Nephron (organoid): ENCODE results near the gene HGFAC.

Experiments used
- H3K27ac Mint-ChIP-seq, 3 experiments: 2 replicates each; pipeline ENCODE4 v1.8.0; 2020; ENCODE audit warnings: mixed read lengths in 3 of 3, mild to moderate bottlenecking in 2 of 3, moderate library complexity in 1 of 3
- H3K27me3 Mint-ChIP-seq: 2 replicates; pipeline ENCODE4 v1.8.0; 2021; ENCODE audit warnings: low read depth, mild to moderate bottlenecking, moderate library complexity, mixed read lengths
- H3K36me3 Mint-ChIP-seq: 2 replicates; pipeline ENCODE4 v1.8.0; 2020; ENCODE audit warnings: low read depth, mixed read lengths
- H3K4me1 Mint-ChIP-seq: 2 replicates; pipeline ENCODE4 v1.8.0; 2020; ENCODE audit warnings: mixed read lengths
- H3K4me3 Mint-ChIP-seq, 3 experiments: 2 replicates each; pipeline ENCODE4 v1.8.0; 2020; ENCODE audit warnings: mild to moderate bottlenecking in 3 of 3, mixed read lengths in 3 of 3, moderate library complexity in 2 of 3
- H3K9me3 Mint-ChIP-seq: 2 replicates; pipeline ENCODE4 v1.8.0; 2020; ENCODE audit warnings: mixed read lengths
- TF ChIP-seq, protein P1 (sequence below), 3 experiments: fragments of 200-600 bp; sonication (generic); IDR thresholded peaks; one replicate each; pipeline ENCODE4 v1.5.0; 2021; ENCODE audit warnings: antibody characterized with exemption in 3 of 3; ENCODE audit not compliant: unreplicated experiment in 3 of 3

HGFAC gene

DNA sequence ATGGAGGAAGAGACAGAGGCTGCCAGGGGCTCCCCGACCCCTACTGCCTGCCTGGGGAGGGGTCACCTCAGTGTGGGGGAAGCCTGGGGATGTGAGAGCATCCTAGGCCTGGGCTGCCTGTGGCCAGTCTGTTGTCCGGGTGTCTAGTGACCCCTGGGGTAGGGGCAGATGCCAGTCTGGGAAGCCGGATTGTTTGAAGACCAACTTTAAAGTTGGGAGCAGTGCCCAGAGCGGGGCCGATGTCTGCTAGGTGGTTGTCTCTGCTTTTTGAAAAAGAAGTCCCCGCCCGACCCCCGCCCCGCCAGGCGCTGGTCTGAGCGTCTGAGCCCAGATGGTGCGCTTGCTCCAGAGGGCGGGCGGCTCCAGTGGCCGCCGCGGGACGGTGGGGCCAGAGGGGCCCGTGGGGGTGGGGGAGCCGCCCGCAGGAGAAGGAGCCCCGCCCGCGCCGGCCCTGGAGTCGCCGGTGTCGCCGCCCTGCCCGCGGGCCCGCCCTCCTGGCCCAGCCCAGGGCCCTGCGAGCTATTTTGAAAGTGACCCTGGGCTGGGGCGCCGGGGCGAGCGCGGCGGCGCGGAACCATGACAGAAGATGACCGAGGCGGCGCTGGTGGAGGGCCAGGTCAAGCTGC is 21.1 kb downstream of the HGFAC start, which contains the start of gene DOK7:
Gene DOK7 (plus strand): TSS at position 517 of the 626 bp plus-strand sequence. CDS start 70 bp downstream, at position 587.
- Mint-ChIP-seq H3K27me3 (peaks cover 28% of the 10 kb centered on the region), H3K4me1 (peaks cover 26% of the 10 kb centered on the region), H3K4me3 (peak within 1 kb of the TSS; percentile 62 to 83 (median 75)), H3K36me3 (no peaks in the 10 kb centered on the region), H3K27ac (peak within 1 kb of the TSS; percentile 75 to 85 (median 79)), H3K9me3 (peaks cover 9% of the 10 kb centered on the region)
- TF ChIP-seq, protein P1, sequence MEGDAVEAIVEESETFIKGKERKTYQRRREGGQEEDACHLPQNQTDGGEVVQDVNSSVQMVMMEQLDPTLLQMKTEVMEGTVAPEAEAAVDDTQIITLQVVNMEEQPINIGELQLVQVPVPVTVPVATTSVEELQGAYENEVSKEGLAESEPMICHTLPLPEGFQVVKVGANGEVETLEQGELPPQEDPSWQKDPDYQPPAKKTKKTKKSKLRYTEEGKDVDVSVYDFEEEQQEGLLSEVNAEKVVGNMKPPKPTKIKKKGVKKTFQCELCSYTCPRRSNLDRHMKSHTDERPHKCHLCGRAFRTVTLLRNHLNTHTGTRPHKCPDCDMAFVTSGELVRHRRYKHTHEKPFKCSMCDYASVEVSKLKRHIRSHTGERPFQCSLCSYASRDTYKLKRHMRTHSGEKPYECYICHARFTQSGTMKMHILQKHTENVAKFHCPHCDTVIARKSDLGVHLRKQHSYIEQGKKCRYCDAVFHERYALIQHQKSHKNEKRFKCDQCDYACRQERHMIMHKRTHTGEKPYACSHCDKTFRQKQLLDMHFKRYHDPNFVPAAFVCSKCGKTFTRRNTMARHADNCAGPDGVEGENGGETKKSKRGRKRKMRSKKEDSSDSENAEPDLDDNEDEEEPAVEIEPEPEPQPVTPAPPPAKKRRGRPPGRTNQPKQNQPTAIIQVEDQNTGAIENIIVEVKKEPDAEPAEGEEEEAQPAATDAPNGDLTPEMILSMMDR (IDR thresholded peaks at IDR 0.05; ENCODE audit: unreplicated experiment in 3 of 3), result no peak

DNA sequence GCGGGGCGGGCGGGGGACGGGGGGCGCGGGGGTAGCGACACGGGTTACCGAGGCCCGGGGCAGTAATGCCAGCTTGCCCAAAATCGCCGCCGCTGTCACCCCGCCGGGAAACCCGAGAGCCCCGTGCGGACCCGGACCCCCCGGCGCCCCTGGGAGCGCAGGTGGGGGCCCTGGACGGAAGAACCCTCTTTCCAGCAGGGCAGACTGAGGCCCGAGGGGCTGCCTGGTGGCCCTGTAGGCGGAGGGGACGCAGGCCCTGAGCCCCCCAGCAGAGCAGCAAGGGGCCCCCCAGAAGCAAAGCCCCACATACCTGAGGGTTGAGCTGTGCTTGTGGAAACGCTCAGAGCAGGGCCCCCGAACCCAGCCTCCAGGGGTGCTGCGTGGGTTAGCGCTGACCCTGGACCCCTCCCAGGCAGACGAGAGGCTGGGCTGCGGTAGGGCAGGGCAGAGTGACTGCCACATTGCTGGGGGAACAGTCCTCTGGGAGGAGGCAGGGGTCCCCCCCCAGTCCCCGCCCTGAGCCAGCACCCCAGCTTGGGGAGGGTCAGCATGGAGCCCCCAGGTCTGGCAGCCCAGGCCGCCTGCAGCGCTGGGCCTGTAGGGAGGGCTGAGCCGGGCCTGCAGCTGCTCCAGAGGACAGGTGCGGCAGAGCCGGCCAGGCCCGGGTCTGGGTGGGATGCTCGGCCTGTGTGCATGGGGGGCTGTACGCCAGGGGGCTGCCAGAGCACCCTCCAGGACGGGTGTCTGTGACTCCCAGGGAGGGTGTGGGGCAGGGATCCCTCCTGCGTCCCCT is 22.0 kb downstream of the HGFAC start:
- Mint-ChIP-seq H3K4me1 (peaks cover 22% of the 10 kb centered on the region), H3K9me3 (peaks cover 6% of the 10 kb centered on the region), H3K27ac (no peak overlapping the region), H3K4me3 (peak overlapping the region in 2 of 3 experiments; percentile 75 to 83), H3K27me3 (peaks cover 25% of the 10 kb centered on the region), H3K36me3 (no peaks in the 10 kb centered on the region)
- TF ChIP-seq, protein P1 (IDR thresholded peaks at IDR 0.05; ENCODE audit: unreplicated experiment in 3 of 3), result no peak

DNA sequence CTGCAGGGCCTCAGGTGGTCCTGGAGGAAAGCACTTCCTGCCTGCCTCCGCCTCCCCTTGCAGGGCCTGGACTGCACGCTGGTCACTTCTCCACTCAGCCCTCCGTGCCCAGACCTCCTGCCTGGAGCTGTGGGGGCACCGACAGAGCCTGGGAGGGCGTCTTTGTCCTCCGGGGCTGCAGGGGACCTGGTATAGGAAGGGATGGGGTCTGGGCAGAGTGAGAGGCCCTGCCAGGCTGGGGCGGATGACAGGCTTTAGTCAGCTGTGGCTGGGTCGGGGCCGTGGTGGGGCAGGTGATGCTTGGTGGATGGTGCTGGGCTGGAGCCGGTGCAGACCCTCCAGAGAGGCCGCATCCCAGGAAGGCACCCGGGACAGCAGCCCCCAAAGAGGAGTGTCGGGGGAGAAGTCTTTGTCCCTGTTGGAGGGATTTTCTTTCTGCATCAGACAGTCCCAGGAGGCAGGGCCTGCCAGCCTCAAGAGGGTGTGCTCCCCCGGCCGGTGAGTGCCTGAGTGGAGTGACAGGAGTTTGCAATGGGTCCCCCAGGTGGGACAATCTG is 22.7 kb downstream of the HGFAC start:
- H3K4me3 Mint-ChIP-seq, result peak overlapping the region; percentile 44 to 83 (median 75)
- no peak overlapping the region for H3K27ac Mint-ChIP-seq
- TF ChIP-seq, protein P1 (IDR thresholded peaks at IDR 0.05; ENCODE audit: unreplicated experiment in 3 of 3), result no peak
- peaks cover 21% of the 10 kb centered on the region for H3K4me1 Mint-ChIP-seq
- H3K36me3 Mint-ChIP-seq, result no peaks in the 10 kb centered on the region
- peaks cover 23% of the 10 kb centered on the region for H3K27me3 Mint-ChIP-seq
- H3K9me3 Mint-ChIP-seq, result peaks cover 6% of the 10 kb centered on the region

DNA sequence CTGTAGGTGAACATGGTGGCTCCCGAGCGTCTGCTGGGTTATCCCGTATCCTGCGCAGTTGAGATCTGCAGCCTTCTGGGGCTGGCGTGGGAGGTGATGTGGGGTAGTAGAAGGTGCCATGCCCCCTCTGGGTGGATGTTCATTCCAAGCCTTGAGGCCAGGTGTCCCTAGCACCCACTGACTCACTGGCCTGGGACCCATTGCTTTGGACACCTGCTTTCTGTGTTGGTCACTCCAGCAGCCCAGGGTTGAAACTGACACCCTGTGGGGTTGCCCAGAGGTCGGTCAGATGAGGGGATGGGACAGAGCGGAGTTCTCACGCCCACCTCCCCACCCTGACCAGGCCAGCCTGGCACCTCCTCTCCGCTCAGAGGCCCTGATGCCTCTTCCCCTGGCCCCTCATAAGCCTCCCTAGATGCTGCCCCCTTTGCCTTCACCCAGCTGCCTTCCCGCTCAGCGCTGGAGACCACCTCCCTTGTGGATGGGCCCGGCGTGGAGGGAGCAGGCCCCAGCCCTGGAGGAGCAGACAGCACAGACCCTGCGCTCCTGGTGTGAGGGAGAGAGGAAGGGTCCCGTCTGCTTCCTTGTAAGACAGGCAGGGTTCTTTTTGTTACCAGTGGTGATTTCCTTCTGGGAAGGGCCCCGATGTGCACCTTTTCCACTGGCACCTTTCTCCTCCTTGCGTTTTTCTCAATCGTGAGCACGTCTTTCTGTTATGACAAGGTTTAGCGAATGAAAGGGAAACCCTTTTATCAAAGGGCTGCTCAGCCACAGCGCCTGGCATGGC is 23.3 kb downstream of the HGFAC start:
- Mint-ChIP-seq H3K36me3 (no peaks in the 10 kb centered on the region), H3K9me3 (peaks cover 1% of the 10 kb centered on the region), H3K27me3 (peaks cover 19% of the 10 kb centered on the region), H3K27ac (no peak overlapping the region), H3K4me3 (peak overlapping the region in 2 of 3 experiments; percentile 75 to 83), H3K4me1 (peaks cover 21% of the 10 kb centered on the region)
- TF ChIP-seq, protein P1 (IDR thresholded peaks at IDR 0.05; ENCODE audit: unreplicated experiment in 3 of 3), result no peak

DNA sequence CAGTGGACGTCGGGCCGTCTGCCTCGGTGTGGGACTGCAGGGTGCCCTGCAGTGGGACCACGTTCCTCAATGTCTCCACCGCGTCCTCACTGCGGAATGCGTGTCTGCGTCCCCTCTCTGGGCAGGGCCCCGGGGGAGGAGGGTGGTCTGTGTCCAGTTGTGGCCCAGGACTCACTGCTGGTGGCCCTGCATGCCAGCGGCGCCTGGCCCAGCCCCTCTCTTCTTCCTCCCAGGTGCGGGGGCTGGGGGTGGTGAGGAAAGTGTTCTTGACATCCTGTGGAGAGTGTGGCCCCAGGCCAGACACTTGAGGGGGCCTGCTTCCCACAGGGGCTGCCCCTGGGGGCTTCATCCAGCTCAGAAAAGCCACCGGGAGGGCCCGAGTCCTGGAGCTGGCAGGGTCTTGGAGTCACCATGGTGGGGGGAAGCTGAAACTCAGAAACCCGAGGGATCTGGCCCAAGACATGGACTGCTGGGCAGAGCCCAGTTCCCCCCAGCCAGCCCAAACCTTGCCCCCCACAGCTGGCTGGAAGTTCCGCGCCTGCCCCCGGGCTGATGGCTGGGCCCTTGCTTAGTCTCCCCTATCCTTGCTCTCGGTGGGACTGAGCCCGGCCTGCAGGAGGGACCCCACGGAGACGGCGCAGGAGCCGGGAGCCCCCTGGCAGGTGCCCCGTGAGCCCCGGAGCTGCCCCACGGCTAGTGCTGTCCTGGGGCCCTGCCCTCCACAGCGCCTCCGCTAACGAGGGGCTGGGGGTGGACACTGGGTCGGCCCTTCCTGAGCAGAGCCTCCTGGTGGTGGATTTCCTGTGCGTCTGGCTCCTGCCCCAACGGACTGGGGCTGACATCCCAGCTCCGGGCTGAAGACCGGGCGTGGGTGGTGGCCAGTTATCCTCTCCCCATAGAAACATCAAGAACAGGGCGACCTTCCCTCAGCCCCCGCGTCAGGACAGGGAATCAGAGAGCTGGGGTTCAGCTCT is 24.2 kb downstream of the HGFAC start:
- peaks cover 14% of the 10 kb centered on the region for H3K27me3 Mint-ChIP-seq
- H3K36me3 Mint-ChIP-seq, result no peaks in the 10 kb centered on the region
- no peak overlapping the region for H3K27ac Mint-ChIP-seq
- TF ChIP-seq, protein P1 (IDR thresholded peaks at IDR 0.05; ENCODE audit: unreplicated experiment in 3 of 3), result peak in 2 of 3 experiments; percentile 20 to 43
- H3K4me1 Mint-ChIP-seq, result peaks cover 26% of the 10 kb centered on the region
- H3K9me3 Mint-ChIP-seq, result no peaks in the 10 kb centered on the region
- H3K4me3 Mint-ChIP-seq, result peak overlapping the region in 2 of 3 experiments; percentile 61 to 83
